ENCODE measurements around the gene GMDS.

GRCh38 chr6:1761477-1761877 is 483.9 kb downstream of the GMDS start:
- TF ChIP-seq, protein P1, sequence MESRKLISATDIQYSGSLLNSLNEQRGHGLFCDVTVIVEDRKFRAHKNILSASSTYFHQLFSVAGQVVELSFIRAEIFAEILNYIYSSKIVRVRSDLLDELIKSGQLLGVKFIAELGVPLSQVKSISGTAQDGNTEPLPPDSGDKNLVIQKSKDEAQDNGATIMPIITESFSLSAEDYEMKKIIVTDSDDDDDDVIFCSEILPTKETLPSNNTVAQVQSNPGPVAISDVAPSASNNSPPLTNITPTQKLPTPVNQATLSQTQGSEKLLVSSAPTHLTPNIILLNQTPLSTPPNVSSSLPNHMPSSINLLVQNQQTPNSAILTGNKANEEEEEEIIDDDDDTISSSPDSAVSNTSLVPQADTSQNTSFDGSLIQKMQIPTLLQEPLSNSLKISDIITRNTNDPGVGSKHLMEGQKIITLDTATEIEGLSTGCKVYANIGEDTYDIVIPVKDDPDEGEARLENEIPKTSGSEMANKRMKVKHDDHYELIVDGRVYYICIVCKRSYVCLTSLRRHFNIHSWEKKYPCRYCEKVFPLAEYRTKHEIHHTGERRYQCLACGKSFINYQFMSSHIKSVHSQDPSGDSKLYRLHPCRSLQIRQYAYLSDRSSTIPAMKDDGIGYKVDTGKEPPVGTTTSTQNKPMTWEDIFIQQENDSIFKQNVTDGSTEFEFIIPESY (IDR thresholded peaks at IDR 0.05; ENCODE audit: borderline replicate concordance, low read depth) = no peak
- TF ChIP-seq POLR2AphosphoS5 (IDR thresholded peaks at IDR 0.05; ENCODE audit: low read depth, low read length) (no peak), EP300 (IDR thresholded peaks at IDR 0.05; ENCODE audit: borderline replicate concordance in 1 of 2, low read depth in 1 of 2, low read length in 1 of 2) (no peak), RFX5 (IDR thresholded peaks at IDR 0.05; ENCODE audit: low read length) (no peak)
- TF ChIP-seq, protein P2, sequence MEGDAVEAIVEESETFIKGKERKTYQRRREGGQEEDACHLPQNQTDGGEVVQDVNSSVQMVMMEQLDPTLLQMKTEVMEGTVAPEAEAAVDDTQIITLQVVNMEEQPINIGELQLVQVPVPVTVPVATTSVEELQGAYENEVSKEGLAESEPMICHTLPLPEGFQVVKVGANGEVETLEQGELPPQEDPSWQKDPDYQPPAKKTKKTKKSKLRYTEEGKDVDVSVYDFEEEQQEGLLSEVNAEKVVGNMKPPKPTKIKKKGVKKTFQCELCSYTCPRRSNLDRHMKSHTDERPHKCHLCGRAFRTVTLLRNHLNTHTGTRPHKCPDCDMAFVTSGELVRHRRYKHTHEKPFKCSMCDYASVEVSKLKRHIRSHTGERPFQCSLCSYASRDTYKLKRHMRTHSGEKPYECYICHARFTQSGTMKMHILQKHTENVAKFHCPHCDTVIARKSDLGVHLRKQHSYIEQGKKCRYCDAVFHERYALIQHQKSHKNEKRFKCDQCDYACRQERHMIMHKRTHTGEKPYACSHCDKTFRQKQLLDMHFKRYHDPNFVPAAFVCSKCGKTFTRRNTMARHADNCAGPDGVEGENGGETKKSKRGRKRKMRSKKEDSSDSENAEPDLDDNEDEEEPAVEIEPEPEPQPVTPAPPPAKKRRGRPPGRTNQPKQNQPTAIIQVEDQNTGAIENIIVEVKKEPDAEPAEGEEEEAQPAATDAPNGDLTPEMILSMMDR (IDR thresholded peaks at IDR 0.05) = no peak

Measured in SK-N-SH (cell line).